Activated CD8-positive, alpha-beta T cell treated with anti-CD3 and anti-CD28 coated beads for 36 hours (primary cell): ENCODE results near the gene CLCN5. TPM values are rescaled to one million over a fixed set of nuclear protein-coding genes. Genes with fewer than 3 reads are reported as not detected.

ENCODE experiments used
- ATAC-seq: fragments of 200-7000 bp; cut with Tn5 transposase; one replicate; pipeline ENCODE4 v1.10.0; 2021; ENCODE audit warnings: mild to moderate bottlenecking, moderate library complexity
- CTCF ChIA-PET: fragments of 350-600 bp; sonication (Branson Sonifier 250); formaldehyde crosslinking; loops from one replicate; lab custom pipeline; 2021; ENCODE audit warnings: antibody characterized with exemption; lab: Charles Lee
- POLR2A ChIA-PET: fragments of 350-600 bp; sonication (Branson Sonifier 250); formaldehyde crosslinking; loops from one replicate; lab custom pipeline; 2021; ENCODE audit warnings: antibody characterized with exemption; lab: Charles Lee
- DNase-seq: peaks from one replicate; pipeline ENCODE4 v3.0.0-alpha.2; 2020
- H3K27ac Mint-ChIP-seq: one replicate; pipeline ENCODE4 v1.8.0; 2021; ENCODE audit warnings: mild to moderate bottlenecking, mixed read lengths
- H3K27me3 Mint-ChIP-seq: one replicate; pipeline ENCODE4 v1.8.0; 2021; ENCODE audit warnings: mixed read lengths
- H3K36me3 Mint-ChIP-seq: one replicate; pipeline ENCODE4 v1.8.0; 2021; ENCODE audit warnings: low read depth, mixed read lengths
- H3K4me1 Mint-ChIP-seq: one replicate; pipeline ENCODE4 v1.8.0; 2021; ENCODE audit warnings: low read depth, mixed read lengths
- H3K4me3 Mint-ChIP-seq: one replicate; pipeline ENCODE4 v1.8.0; 2021; ENCODE audit warnings: mild to moderate bottlenecking, moderate library complexity, mixed read lengths
- H3K9me3 Mint-ChIP-seq: one replicate; pipeline ENCODE4 v1.8.0; 2021; ENCODE audit warnings: mixed read lengths
- CTCF ChIP-seq: fragments of 200-600 bp; IDR thresholded peaks from one replicate; pipeline ENCODE4 v1.8.0; 2022; ENCODE audit warnings: antibody characterized with exemption, mild to moderate bottlenecking
- intact Hi-C: fragments of 100-400 bp; cut with micrococcal nuclease; formaldehyde crosslinking; loops from one replicate; pipeline ENCODE4 v1.10.0; 2022
- total RNA-seq, 2 experiments: library from RNA; stranded (reverse); gene quantifications; one replicate each; pipeline ENCODE4 v1.2.3, GENCODE V29; 2021

Gene CLCN5
- total RNA-seq, 2 experiments from 2014 or later = 1.7 TPM

- ATAC-seq (no peak), DNase-seq (no peak)
- H3K27ac Mint-ChIP-seq = no peak overlapping the region
- H3K36me3 Mint-ChIP-seq = no peaks in the 10 kb centered on the region
- H3K4me1 Mint-ChIP-seq = peaks cover 16% of the 10 kb centered on the region
- CTCF ChIA-PET = no interaction called here
- POLR2A ChIA-PET = no interaction called here
- no peak overlapping the region for H3K4me3 Mint-ChIP-seq
- intact Hi-C loops = no loop called here
- no peaks in the 10 kb centered on the region for H3K27me3 Mint-ChIP-seq
- no peaks in the 10 kb centered on the region for H3K9me3 Mint-ChIP-seq
- no peak for TF ChIP-seq CTCF
Observed at GRCh38 chrX:49912861-49913260, 9.5 kb upstream of the CLCN5 start.

GRCh38 chrX:49915361-49916222 lies 6.8 kb upstream of the CLCN5 start:
- intact Hi-C loops = no loop called here
- H3K27me3 Mint-ChIP-seq = no peaks in the 10 kb centered on the region
- POLR2A ChIA-PET = no interaction called here

GRCh38 chrX:49919617-49920016 lies 2.8 kb upstream of the CLCN5 start:
- intact Hi-C loops = loop anchor here (5.0 kb wide), 1 partner anchor 37 kb away; no protein-coding TSS in a partner anchor
- Mint-ChIP-seq H3K27me3 (no peaks in the 10 kb centered on the region), H3K9me3 (no peaks in the 10 kb centered on the region), H3K4me1 (peaks cover 7% of the 10 kb centered on the region), H3K27ac (no peak overlapping the region), H3K36me3 (peaks cover 1% of the 10 kb centered on the region), H3K4me3 (no peak overlapping the region)
- CTCF ChIA-PET = interaction anchor here (0.8 to 7.7 kb wide), 17 partner anchors 9 to 660 kb away, joined by 3 to 57 read pairs (median 4); partner anchors contain the start of genes CCNB3 and USP27X
- no peak for ATAC-seq
- peak; percentile 78 for TF ChIP-seq CTCF
- peak; percentile 47 for DNase-seq
- POLR2A ChIA-PET = no interaction called here

More at GRCh38 chrX:49915361-49916222, 6.8 kb upstream of the CLCN5 start:
- no peaks in the 10 kb centered on the region for H3K36me3 Mint-ChIP-seq
- TF ChIP-seq CTCF = peak; percentile 69
- no peak overlapping the region for H3K4me3 Mint-ChIP-seq
- H3K27ac Mint-ChIP-seq = no peak overlapping the region
- H3K4me1 Mint-ChIP-seq = peaks cover under 1% of the 10 kb centered on the region
- no peaks in the 10 kb centered on the region for H3K9me3 Mint-ChIP-seq
- DNase-seq (peak; percentile 46), ATAC-seq (peak; percentile 75)
- CTCF ChIA-PET = interaction anchor here (0.7 to 7.7 kb wide), 7 partner anchors 8 to 664 kb away, joined by 3 to 57 read pairs (median 4); no protein-coding TSS in a partner anchor

- TF ChIP-seq CTCF = no peak
- H3K27me3 Mint-ChIP-seq = no peaks in the 10 kb centered on the region
- H3K4me3 Mint-ChIP-seq = no peak overlapping the region
- H3K9me3 Mint-ChIP-seq = no peaks in the 10 kb centered on the region
- no peak overlapping the region for H3K27ac Mint-ChIP-seq
- H3K36me3 Mint-ChIP-seq = peaks cover 2% of the 10 kb centered on the region
- no peak for ATAC-seq
- intact Hi-C loops = loop anchor here (5.0 kb wide), 1 partner anchor 39 kb away; no protein-coding TSS in a partner anchor
- peaks cover 7% of the 10 kb centered on the region for H3K4me1 Mint-ChIP-seq
- CTCF ChIA-PET = interaction anchor here (0.8 to 7.7 kb wide), 3 partner anchors 15 to 40 kb away, joined by 3 to 57 read pairs (median 3); no protein-coding TSS in a partner anchor
- POLR2A ChIA-PET = no interaction called here
- no peak for DNase-seq
Observed at GRCh38 chrX:49921109-49921508, 1.3 kb upstream of the CLCN5 start.

- peaks cover 2% of the 10 kb centered on the region for H3K36me3 Mint-ChIP-seq
- H3K9me3 Mint-ChIP-seq = no peaks in the 10 kb centered on the region
- no peak overlapping the region for H3K27ac Mint-ChIP-seq
- intact Hi-C loops = no loop called here
- H3K4me3 Mint-ChIP-seq = no peak overlapping the region
- H3K27me3 Mint-ChIP-seq = no peaks in the 10 kb centered on the region
- no peak for TF ChIP-seq CTCF
- no peak for ATAC-seq
- ChIA-PET CTCF (interaction anchor here (0.7 to 2.5 kb wide), 2 partner anchors 15 to 41 kb away, joined by 3 to 10 read pairs; no protein-coding TSS in a partner anchor), POLR2A (no interaction called here)
- no peak for DNase-seq
- H3K4me1 Mint-ChIP-seq = peaks cover 7% of the 10 kb centered on the region
Observed at GRCh38 chrX:49925176-49925575, 2.8 kb downstream of the CLCN5 start.
